Epithelial cell of esophagus (primary cell): Measurements from ENCODE around the gene GAB1.

ENCODE experiments used
- DNase-seq: peaks from one replicate; pipeline ENCODE4 v3.0.0; 2010; ENCODE audit warnings: low read depth
- H3K4me3 ChIP-seq: 2 replicates; pipeline ENCODE4 v1.5.1; 2011; ENCODE audit warnings: mild to moderate bottlenecking, low read length, control low read depth
- CTCF ChIP-seq: IDR thresholded peaks from 2 replicates; pipeline ENCODE4 v1.5.1; 2011; ENCODE audit warnings: low read depth, mild to moderate bottlenecking, low read length, control low read depth, inconsistent platforms; ENCODE audit not compliant: insufficient read depth; ENCODE audit errors: missing control alignments

The GAB1 gene

GRCh38 chr4:143407888-143408287 is 71.2 kb downstream of the GAB1 start:
- no peak overlapping the region for H3K4me3 ChIP-seq
- no peak for DNase-seq
- TF ChIP-seq CTCF: no peak

DNA sequence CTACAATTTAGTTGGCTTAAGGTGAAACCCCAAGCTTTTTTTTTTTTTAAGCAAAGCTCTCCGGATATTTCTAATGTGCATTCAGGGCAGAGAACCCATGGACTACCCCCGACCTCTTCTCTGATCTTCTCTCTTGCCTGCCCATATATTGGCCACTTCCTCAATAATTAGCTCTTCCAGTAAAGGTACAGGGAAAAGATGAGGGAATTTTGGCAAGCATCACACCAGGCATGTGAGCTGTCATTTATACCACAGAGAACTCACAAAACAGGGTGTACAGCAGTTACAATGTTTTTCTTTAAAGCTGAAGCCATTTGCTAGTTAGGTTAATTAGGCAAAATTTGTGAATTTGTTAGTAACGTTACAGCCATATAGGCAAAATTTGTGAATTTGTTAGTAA is 73.3 kb downstream of the GAB1 start:
- TF ChIP-seq CTCF: no peak
- DNase-seq: no peak
- H3K4me3 ChIP-seq: no peak overlapping the region

GRCh38 chr4:143411527-143412419 is 75.1 kb downstream of the GAB1 start:
- H3K4me3 ChIP-seq: no peak overlapping the region
- peak; percentile 9 for DNase-seq
- TF ChIP-seq CTCF: no peak

- no peak for DNase-seq
- no peak for TF ChIP-seq CTCF
- no peak overlapping the region for H3K4me3 ChIP-seq
Observed at GRCh38 chr4:143412420-143412758, 75.7 kb downstream of the GAB1 start.

DNA sequence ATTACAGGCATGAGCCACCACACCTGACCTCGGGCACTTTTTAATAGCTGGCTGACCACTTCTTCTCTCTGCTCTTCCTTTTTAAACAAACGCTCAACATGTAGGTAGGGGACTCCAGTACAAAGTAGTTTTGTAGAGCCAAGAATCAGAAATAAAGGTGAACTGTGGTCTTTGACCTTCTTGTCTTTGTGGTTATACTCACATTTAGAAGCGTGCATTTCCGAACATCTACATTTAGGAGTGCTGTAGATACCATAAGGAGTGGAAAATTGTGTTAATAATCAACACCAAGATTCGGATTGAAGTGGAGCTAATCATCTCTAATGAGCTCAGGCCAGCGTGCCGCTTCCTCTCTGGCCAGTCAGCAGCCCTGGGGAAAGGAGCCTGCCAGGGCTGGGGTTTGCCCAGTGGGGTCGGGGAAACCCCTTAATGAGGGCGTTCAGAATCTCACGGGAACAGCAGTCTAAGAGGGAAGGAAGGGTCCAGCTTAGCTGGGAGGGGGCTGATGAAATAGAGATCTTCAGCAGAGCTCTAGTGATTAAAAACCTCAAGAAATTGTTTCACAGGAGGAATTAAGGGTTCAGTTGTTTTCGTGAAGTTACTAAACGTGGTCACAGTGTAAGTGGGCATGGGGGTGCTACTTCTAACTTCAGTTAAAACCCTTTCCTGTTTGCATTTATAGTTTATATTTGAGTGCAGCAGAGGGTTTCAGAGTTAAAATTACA is 81.2 kb downstream of the GAB1 start:
- no peak overlapping the region for H3K4me3 ChIP-seq
- no peak for DNase-seq
- no peak for TF ChIP-seq CTCF

GRCh38 chr4:143420227-143420626 is 83.6 kb downstream of the GAB1 start:
- no peak for DNase-seq
- no peak for TF ChIP-seq CTCF
- no peak overlapping the region for H3K4me3 ChIP-seq
